NCI-H1048 (cell line): ENCODE data around the gene HPSE2.
"Not testable (repeated sequence)": the region's sequence is repeated elsewhere in the genome, so short reads cannot be mapped to it uniquely, and the experiment has no call there.

Experiments
- DNase-seq: peaks from one replicate; lab custom pipeline; 2025; lab: John Stamatoyannopoulos, UW

HPSE2 gene

DNA sequence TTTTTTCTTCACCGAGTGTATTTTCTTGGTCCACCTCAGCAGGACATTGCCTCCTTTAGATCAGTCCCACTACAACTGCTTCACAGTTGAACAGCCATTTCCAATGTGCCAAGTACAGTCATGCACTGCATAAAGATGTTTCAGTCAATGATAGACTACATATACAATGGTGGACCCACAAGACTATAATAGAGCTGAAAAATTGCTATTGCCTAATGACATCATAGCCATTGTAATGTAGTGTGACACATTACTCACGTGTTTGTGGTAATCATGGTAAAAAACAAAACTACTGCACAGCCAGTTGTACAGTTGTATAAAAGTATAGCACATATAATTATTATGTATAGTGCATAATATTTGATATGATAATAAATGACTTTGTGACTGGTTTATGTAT, 675.1 kb downstream of the HPSE2 start:
- no peak for DNase-seq

DNA sequence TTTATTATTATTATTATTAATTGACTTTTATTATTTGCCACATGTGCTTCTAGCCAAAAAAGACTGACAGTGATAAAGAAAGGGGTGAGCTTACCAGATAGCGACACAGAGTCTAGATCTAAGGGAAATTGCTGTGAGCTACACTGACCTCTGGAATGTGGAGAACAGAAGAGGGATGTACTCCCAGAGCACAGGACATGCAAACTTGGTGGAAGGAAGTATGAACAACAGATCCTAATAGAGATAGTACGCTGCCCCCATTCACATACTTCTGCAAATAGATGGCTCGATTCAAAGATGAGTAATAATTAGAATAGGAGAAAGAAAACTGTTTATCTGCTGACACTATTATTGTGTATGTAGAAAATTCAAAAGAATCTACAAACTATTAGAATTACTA, 679.6 kb downstream of the HPSE2 start:
- DNase-seq: no peak

DNA sequence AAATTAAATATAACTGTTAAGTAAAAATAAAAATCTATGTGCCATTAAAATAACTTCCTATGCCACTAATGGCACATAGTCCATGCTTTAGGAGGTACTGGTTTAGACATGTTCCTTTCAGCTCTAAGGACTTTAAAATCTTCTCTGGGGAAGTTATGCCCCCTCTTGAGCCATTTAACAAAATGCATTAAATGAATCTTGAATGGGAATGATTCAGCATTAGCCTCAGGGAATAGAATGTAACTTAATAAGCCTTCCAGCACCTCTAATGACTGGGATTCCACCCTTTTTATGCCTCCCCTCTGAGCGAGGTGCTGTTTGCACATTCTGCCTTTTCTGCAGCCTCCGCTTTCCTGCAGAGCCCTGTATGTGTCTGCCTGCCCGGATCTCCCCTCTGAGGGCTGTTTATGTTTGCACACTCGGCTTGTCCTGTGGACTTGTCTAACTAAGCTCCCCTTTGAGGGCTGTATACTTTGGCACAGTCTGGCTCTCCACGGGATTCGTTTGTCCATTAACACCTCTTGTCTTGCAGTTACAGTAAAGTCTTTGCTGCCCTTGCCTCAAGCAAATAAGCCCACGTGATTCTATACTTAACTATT, 680.5 kb downstream of the HPSE2 start:
- DNase-seq: no peak

DNA sequence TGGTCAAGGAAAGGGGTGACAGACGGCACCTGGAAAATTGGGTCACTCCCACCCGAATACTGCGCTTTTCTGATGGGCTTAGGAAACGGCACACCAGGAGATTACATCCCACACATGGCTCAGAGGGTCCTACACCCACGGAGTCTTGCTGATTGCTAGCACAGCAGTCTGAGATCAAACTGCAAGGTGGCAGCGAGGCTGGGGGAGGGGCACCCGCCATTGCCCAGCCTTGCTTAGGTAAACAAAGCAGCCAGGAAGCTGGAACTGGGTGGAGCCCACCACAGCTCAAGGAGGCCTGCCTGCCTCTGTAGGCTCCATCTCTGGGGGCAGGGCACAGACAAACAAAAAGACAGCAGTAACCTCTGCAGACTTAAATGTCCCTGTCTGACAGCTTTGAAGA, 694.1 kb downstream of the HPSE2 start:
- not testable (repeated sequence) for DNase-seq

DNA sequence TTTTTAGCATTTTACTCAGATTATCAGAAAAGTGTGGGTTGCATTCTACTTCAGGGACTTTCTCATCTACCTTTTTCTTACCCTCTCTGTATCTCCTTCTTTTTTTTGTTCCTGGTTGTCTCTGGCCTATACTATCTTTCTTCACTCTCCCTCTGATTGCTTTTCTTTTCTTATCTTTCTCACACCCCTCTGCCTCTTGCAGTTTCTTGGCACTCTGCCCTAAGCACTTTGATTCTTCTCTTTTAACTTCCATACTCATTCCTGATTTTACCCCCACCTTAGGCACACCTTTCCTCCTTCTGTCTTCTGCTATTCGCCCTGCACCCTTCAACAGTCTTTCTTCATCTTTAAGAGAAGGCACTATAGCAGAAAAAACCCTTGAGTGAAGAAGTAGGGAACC, 696.1 kb downstream of the HPSE2 start:
- no peak for DNase-seq

DNA sequence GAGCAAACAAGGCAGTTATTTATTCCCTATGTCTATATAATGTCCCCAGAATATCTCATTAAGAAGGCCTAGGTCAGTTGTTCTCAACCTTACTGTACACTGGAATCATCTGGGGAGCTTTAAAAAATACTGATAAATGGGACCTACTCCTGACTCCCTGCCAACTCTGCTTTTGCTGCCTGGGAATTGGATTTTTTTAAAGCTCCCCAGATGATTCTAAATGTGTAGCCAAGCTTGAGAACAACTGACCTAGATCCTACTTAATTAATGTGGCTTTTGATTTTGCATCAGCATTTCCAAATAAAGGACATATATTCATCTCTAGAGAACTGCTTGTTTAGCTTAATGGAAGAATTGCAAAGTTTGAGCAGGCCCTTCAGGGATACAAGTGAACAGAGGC, 697.2 kb downstream of the HPSE2 start:
- DNase-seq: no peak

DNA sequence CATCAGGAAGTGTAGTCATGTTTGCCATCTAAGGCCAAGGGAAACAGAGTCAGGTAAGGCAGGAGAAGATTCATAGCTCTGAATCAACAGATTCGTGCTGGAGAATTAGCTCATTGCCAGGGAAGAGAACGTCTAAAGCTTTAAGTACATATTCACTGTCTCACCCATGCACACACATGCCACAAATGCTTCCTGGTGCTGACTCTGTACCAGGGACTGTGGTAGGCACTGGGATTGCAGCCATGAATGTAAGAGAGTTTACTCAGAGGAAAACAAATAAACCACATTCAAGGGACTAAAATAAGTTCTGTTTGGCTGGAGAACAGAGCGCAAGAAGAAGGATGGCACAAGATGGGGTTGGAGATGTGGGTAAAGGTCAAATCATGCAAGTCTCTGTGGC, 699.1 kb downstream of the HPSE2 start:
- no peak for DNase-seq

DNA sequence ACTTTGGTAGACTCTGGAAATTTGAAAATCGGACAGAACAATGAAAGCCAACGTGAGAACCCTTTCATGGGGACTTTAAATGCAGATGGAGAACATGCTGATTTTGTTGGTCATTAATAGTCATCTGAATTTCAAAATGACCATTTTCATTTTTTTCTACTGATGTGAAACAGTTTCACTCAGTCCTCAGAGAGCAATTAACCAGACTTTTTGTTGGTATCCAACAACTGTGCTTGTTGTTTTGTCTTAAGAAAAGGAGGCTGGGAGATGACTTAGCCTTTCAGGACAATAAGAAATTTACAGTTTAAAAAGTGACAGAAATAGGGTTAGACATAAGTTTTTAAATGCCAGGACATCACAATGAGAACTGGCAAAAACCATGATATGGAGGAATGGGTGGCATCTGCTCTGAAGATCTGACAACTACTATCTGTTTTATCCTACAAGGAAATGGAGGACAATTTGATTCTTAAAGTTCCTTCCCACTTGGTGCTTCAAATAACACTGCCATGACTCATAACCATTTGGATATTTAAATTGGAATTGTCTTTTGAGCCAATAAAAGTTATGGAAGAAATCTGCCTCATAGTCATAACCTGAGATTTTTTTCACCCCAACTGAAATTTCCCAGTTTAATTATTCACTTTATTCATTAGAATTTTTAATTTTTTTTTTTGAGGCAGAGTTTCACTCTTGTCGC, 701.8 kb downstream of the HPSE2 start:
- DNase-seq: no peak

DNA sequence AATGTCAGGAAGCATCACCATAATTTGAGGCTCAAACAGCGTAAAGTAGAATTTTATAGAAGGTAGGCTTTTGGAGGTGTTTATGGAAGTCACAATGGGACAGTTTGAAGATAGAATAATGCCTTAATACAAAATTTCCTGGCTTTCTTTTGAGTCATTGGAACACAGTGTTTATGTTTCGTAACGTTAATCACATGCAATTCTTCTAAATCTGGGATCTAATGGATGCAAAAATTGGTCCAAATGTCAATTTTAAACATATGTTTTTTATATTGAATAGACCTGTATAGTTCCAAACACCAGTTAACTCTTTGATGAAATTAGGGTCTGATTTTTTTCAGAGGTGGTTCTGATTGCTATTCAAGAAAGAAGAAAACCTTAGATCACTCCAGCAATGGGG, 702.4 kb downstream of the HPSE2 start:
- DNase-seq: no peak

DNA sequence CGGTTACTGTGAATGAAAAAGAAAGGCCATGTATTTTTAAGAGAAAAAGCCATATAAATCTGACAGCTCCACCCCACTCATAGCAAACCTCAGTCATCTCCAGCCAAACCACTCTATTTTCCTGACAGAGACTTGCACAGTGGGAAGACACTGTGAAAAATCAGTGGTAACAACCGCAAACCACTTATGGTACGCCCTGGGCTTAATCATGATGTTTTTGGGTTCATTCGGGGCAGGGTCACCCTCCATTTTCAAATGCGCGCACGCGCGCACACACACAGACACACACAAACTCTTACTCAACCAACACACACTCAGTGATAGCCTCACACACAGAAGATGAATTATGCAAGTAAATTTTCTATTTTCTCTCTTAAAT, 706.9 kb downstream of the HPSE2 start:
- no peak for DNase-seq

DNA sequence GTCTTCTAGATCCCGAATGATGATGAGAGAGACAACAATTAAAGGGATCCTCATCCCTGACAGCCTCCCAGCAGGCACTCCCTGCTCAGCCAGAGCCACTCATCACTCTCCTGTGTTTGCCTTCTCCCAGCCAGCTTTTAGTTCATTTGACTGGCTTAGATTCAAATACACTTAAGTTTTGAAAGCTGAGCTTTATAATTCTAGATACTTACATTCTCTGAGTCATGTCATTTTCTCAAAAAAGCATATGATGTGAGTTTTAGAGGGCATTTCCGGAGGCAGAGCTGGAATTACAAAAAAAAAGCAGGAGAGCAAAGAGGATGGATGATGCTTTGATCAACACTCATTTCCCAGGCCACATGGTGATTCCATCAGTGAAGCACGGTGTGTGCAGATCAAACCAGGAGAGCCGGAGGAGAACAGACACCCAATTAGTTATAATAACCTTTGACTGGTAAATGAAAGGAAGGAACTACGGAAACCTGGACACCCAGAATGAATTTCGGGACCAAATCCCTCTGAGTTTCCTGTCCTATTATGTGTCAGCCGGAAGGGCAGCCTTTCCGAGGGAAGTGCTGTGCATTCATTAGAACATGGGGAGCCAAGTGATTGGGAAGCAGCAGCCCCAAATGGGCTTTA, 707.4 kb downstream of the HPSE2 start:
- no peak for DNase-seq

DNA sequence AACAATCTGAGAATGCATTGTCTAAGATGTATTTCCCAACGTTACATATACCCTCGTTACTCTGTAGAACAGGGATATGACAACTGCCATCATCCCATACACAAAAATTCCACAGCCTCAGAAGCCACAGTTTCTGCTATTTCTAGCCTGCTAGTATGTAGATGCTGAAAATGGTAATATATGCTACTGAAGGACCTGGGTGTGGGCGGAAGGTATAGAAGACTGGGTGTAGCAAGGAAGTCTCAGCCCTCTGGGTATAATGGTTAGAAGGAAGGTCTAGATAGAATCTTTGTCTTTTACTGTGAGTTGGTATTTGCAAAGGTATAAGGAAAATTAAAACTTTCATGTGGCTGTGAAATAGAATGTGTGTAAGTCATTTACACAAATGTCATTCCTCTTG, 709.7 kb downstream of the HPSE2 start:
- no peak for DNase-seq

DNA sequence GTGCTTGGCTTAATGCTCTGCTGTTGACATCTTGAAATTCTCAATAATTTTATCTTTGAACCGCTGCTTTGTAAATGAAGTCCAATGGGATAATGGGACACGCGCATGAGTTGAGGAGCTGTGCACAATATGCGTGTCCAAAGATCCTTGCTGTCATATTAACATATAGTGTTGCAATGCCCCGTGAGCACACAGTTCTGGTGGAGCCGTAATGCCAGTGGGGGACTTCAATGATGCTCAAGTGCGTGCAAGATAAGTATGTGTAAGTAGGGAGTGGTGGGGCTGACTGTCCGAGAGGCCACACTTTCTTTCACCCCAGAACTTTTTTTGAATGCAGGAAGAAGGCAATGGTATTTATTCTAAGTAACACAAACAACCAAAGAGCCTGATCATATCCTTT, 711.5 kb downstream of the HPSE2 start:
- no peak for DNase-seq

DNA sequence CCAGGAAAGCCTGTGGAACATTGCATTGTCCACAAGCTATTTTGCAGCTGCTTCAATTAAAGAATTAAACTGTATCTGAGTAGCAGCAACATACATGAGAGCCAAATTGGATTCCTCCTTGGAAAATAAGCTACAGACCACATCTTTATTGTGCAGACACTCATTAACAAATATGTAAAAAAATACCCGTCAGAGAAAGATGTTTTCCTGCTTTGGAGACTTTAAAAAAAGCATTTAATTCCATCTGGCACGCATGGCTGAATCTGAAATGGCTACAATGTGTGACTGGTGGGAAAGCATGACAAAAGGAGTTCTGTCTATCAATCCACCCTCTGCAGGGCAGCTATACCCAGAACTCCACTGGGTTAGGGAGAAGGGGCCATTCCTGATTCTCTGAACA, 715.8 kb downstream of the HPSE2 start:
- no peak for DNase-seq

DNA sequence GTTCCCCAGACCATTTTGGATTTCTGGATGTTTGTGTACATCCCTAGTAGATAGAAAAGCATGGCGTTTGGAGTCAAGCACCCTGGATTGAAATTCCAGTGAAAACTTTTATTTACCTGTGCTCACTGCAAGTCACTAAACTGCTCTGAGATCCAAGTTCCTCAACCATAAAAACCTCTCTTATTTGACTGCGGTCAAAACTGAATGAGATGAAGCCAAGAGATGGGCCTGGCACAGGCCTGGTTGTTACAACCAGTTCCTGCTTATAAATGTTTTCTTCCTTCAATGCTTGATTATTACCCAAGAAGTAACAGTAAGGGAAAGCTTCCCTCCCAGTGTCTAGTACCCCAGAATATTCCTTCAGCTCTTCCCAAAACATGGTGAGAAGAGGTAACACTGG, 718.0 kb downstream of the HPSE2 start:
- no peak for DNase-seq

DNA sequence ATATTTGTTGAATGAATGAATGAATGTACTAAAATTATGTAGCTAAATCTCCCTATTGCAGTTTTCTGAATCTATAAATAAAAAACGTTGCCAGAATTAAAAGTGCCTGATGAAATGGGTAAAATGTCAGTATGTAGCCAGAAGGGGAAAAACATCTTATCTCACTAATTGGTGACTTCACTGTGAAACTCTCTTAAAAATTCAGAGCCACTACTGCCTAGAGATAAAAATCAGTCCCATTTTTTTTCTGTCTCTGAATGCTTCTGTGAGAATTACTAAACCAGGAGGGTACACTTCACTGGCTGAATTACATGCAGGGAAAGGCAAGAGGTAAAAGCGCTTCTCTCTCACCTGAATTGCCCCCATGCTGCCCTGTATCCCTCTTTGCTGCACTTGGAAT, 719.3 kb downstream of the HPSE2 start:
- DNase-seq: no peak

DNA sequence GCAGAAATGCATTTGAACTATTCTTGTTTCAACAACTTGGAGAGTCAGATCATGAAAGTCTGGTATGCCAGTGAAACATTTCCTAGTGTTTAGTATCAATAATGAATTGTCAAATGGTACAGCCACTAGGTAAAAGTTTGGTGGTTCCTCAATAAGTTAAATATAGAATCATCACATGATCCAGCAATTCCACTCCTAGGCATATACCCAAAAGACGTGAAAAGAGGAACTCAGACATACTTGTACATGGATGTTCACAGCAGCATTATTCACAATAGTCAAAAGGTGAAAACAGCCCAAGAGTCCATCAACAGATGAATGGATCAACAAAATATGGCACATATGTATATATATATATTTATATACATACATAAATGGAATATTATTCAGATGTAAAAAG, 721.9 kb downstream of the HPSE2 start:
- DNase-seq: no peak

DNA sequence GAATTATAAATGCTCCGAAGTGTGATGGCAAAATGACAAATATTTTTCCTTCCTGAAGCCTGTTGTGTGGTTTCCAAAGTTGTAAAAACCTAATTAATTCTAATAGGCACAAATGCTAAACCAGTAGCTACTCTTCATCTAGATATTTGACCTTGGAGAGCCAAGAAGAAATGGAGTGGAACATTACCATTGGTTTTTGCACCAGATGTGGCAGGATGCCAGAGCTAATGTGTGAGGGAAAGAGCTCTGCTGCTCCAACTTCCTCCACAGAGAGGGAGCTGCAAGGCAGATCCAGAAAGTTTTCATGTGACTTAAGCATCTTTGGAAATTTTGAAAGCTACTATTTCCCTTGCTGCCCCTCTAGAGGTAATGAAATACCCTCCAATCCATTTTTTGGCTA, 723.8 kb downstream of the HPSE2 start:
- DNase-seq: no peak

DNA sequence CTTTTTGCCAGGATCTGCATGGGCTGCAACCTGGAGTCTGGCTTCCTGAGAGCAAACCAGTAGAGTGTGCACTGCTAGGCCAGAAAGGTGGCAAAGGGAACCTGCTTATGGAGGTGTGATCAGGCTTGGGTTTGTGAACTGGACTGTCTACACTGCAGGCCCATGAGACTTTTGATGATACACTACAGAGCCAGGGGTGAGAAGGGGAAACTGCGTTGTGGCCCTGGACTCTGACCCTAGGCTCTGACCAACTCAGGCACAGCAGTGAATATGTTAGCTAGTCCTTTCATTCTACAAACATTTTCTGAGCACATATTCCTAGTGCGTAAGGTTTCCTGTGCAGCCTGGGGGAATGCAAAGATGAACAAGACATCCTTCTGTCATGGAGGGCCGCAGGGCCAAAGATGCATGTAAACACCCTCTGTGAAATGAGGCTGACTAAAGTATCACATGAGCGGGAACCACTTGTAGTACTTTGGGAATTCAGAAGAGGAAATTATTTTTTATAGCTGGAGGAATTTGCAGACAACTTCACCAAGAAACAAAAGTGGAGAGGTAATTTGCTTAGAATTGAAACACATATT, 725.1 kb downstream of the HPSE2 start:
- DNase-seq: no peak

DNA sequence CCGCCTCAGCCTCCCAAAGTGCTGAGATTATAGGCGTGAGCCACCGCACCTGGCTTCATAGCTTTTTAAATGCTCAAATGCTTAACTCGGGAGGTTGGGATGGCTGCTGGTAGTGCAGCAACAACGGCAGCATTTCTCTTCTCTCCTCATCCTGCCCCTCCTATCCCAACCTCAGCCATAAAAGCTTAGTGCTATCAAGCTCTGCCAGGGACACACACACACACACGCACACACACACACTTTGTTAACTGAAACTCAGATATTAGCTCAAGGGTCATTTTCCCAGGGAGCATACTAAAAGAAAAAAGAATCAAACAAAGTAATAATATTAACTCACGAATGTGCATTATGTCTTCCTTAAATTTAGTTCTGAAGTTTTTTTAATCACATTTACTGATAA, 725.9 kb downstream of the HPSE2 start:
- no peak for DNase-seq

DNA sequence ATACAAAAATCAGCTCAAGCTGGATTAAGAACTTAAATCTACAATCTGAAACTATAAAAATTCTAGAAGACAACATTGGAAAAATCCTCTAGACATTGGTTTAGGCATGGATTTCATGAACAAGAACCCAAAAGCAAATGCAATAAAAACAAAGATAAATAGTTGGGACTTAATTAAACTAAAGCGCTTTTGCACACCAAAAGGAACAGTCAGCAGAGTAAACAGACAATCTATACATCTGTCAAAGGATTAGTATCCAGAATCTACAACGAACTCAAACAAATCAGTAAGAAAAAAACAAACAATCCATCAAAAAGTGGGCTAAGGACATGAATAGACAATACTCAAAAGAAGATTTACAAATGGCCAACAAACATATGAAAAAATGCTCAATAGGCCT, 733.1 kb downstream of the HPSE2 start:
- DNase-seq: not testable (repeated sequence)

DNA sequence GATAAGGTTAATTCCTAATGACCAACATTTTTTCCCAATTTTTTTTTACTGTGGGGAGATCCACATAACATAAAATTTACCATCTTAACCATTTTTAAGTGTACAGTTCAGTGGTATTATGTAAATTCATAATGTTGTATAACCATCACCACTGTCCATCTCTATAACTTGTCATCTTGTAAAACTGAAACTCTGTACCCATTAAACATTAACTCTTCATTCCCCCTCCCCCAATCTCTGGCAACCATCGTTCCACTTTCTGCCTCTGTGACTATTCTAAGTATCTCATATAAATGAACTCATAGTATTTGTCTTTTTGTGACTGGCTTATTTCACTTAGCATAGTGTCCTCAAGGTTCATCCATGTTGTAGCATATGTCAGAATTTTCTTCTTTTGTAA, 742.9 kb downstream of the HPSE2 start:
- DNase-seq: no peak
